A673 (cell line): ENCODE data around the gene ANGPTL2. TPM values are rescaled to one million over a fixed set of nuclear protein-coding genes. Genes with fewer than 3 reads are reported as not detected.

ENCODE experiments used
- BruUV-seq: library from RNA; stranded (reverse); fragments of 400-500 nt; replicated peaks from 2 replicates; lab custom pipeline; 2021; lab: Mats Ljungman, UMichigan
- CTCF ChIA-PET: fragments of 300-600 bp; sonication (Branson Sonifier 250); formaldehyde crosslinking; loops from one replicate; lab custom pipeline; 2022; ENCODE audit warnings: antibody characterized with exemption; lab: Charles Lee
- POLR2A ChIA-PET: fragments of 300-600 bp; sonication (Branson Sonifier 250); formaldehyde crosslinking; loops from one replicate; lab custom pipeline; 2022; ENCODE audit warnings: antibody characterized with exemption; ENCODE audit not compliant: low non-redundant PET; lab: Charles Lee
- DNase-seq: peaks from one replicate; pipeline ENCODE4 v3.0.0-alpha.2; 2015; ENCODE audit warnings: low spot score
- H3K27ac ChIP-seq: fragments of 200-600 bp; sonication (generic); 2 replicates; pipeline ENCODE4 v1.5.1; 2016; ENCODE audit warnings: mixed run types, low read depth, mild to moderate bottlenecking, mixed read lengths, antibody characterized with exemption, low read length; ENCODE audit not compliant: poor library complexity, severe bottlenecking
- H3K27me3 ChIP-seq: fragments of 200-600 bp; sonication (generic); replicated peaks from 2 replicates; pipeline ENCODE4 v1.6.1; 2017; ENCODE audit warnings: mixed run types, low read depth, mild to moderate bottlenecking, mixed read lengths, antibody characterized with exemption, low read length; ENCODE audit not compliant: insufficient read depth, poor library complexity
- H3K36me3 ChIP-seq: fragments of 200-600 bp; sonication (generic); 2 replicates; pipeline ENCODE4 v1.6.1; 2016; ENCODE audit warnings: mixed run types, mild to moderate bottlenecking, mixed read lengths, antibody characterized with exemption, low read length; ENCODE audit not compliant: insufficient read depth, poor library complexity, severe bottlenecking
- H3K4me1 ChIP-seq: fragments of 200-600 bp; sonication (generic); 2 replicates; pipeline ENCODE4 v1.6.1; 2017; ENCODE audit warnings: mixed run types, mild to moderate bottlenecking, mixed read lengths, antibody characterized with exemption, low read length; ENCODE audit not compliant: insufficient read depth, poor library complexity, severe bottlenecking
- H3K4me3 ChIP-seq: fragments of 200-600 bp; sonication (generic); 2 replicates; pipeline ENCODE4 v1.5.1; 2016; ENCODE audit warnings: low read depth, mixed run types, mild to moderate bottlenecking, mixed read lengths, low read length; ENCODE audit not compliant: poor library complexity, severe bottlenecking
- H3K9me3 ChIP-seq: fragments of 200-600 bp; sonication (generic); 2 replicates; pipeline ENCODE4 v1.6.1; 2016; ENCODE audit warnings: mixed run types, low read depth, mild to moderate bottlenecking, mixed read lengths, antibody characterized with exemption, low read length; ENCODE audit not compliant: poor library complexity, severe bottlenecking
- EZH2 ChIP-seq: fragments of 200-600 bp; sonication (generic); IDR thresholded peaks from 2 replicates; pipeline ENCODE4 v1.6.1; 2017; ENCODE audit warnings: borderline replicate concordance, low read depth, mild to moderate bottlenecking, mixed read lengths, antibody characterized with exemption, low read length; ENCODE audit not compliant: poor library complexity, severe bottlenecking
- intact Hi-C: fragments of 100-400 bp; cut with micrococcal nuclease; formaldehyde crosslinking; loops from one replicate; pipeline ENCODE4 v1.10.0; 2022; ENCODE audit not compliant: unreplicated experiment
- total RNA-seq: library from RNA; stranded (reverse); gene quantifications from 2 replicates; pipeline ENCODE4 v1.2.3, GENCODE V29; 2021
- TF ChIP-seq, protein P1 (sequence below): fragments of 300-800, 200-600 bp; sonication (generic); conservative IDR thresholded peaks from 2 replicates; pipeline ENCODE4 v1.5.1; 2017; ENCODE audit warnings: low read depth, mild to moderate bottlenecking, antibody characterized with exemption, low read length, moderate library complexity, mixed read lengths

The ANGPTL2 gene
- total RNA-seq, 1 experiment from 2014 or later: 2.5 TPM

DNA sequence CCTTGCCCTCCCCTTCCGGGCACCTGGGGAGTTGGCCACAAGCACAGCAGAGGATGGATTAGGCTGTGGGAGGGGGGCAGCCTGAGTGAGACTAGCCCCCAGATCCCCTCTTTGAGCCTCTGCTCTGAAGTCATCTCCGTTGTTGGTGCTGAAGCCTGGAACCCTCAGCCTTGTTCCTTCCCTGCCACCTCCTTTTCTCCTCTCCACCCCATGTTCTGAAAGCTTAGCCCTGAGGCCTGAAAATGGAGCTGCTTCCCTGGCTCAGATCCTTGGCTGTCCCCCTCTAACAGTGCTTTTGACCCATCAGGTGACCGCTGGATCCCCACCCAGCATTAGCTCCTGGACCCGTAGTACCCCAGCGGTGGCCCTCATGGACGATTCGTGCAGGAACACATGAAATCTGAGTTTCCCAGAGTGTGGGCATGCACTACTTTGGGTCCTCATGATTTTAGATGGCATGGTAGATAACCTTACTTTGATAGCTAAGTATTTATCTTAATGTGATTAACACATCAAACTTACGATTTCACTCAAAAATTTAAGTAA lies 21.6 kb upstream of the ANGPTL2 start:
- H3K27ac ChIP-seq: no peak overlapping the region
- no peaks in the 10 kb centered on the region for H3K27me3 ChIP-seq
- no peaks in the 10 kb centered on the region for H3K36me3 ChIP-seq
- no peak overlapping the region for H3K4me3 ChIP-seq
- no peak for DNase-seq
- intact Hi-C loops: no loop called here
- no peaks in the 10 kb centered on the region for H3K9me3 ChIP-seq
- CTCF ChIA-PET: no interaction called here
- TF ChIP-seq EZH2: no peak
- TF ChIP-seq, protein P1, sequence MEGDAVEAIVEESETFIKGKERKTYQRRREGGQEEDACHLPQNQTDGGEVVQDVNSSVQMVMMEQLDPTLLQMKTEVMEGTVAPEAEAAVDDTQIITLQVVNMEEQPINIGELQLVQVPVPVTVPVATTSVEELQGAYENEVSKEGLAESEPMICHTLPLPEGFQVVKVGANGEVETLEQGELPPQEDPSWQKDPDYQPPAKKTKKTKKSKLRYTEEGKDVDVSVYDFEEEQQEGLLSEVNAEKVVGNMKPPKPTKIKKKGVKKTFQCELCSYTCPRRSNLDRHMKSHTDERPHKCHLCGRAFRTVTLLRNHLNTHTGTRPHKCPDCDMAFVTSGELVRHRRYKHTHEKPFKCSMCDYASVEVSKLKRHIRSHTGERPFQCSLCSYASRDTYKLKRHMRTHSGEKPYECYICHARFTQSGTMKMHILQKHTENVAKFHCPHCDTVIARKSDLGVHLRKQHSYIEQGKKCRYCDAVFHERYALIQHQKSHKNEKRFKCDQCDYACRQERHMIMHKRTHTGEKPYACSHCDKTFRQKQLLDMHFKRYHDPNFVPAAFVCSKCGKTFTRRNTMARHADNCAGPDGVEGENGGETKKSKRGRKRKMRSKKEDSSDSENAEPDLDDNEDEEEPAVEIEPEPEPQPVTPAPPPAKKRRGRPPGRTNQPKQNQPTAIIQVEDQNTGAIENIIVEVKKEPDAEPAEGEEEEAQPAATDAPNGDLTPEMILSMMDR: no peak
- POLR2A ChIA-PET: interaction anchor here (0.6 kb wide), 1 partner anchor 103 kb away, joined by 7 read pairs; no protein-coding TSS in a partner anchor
- H3K4me1 ChIP-seq: no peaks in the 10 kb centered on the region
- BruUV-seq: no TSS peak

DNA sequence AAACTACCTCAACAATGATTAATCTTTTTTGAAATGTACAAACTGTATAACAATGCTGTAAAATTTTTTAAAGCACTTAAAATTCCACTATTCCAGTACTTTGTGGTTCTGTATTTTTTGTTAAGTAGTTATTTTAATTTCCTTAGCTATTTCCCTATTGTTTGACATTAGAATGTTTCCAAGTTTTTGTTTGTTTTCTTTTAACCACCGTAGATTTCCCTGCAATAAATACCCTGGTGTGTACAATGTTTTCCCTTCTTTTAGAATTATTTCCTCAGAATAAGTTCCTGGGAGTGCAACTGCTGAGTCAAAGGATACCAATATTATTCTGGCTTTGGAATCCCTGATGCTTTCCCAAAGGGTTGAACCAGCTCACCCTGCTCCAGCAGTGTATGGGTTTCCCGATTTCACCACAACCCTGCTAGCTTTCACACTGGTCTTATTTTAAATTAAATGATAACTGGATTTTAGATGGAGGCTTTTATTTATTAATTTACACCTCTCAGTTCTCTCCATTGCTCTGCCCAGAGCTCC lies 20.6 kb upstream of the ANGPTL2 start:
- H3K4me1 ChIP-seq: no peaks in the 10 kb centered on the region
- no TSS peak for BruUV-seq
- H3K9me3 ChIP-seq: no peaks in the 10 kb centered on the region
- no peaks in the 10 kb centered on the region for H3K36me3 ChIP-seq
- no peak for DNase-seq
- no peak overlapping the region for H3K4me3 ChIP-seq
- POLR2A ChIA-PET: interaction anchor here (0.6 kb wide), 1 partner anchor 102 kb away, joined by 7 read pairs; no protein-coding TSS in a partner anchor
- CTCF ChIA-PET: no interaction called here
- intact Hi-C loops: no loop called here
- TF ChIP-seq EZH2: no peak
- TF ChIP-seq, protein P1: no peak
- H3K27me3 ChIP-seq: no peaks in the 10 kb centered on the region
- no peak overlapping the region for H3K27ac ChIP-seq

DNA sequence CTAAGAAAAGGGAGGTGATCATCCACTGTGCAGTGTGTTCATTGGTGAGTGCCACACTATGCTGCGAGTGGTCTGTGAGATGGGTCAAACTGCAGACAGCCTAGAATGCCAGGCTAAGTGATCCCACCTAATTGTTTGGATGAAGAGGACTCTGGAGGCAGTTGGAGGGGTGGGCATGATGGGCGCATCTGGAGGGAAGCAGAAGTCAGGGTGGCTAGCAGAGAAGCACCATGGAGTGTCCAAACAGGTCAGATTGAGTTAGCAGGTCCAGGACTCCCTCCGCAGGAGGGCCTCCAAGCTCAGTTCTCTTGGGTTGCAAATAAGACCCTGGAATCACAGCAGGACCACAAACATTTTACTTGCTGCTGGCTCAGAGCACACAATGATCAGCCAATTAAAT lies 19.9 kb upstream of the ANGPTL2 start:
- TF ChIP-seq, protein P1: no peak
- TF ChIP-seq EZH2: no peak
- no peaks in the 10 kb centered on the region for H3K4me1 ChIP-seq
- intact Hi-C loops: no loop called here
- POLR2A ChIA-PET: no interaction called here
- CTCF ChIA-PET: no interaction called here
- H3K27ac ChIP-seq: no peak overlapping the region
- DNase-seq: no peak
- no peaks in the 10 kb centered on the region for H3K36me3 ChIP-seq
- no TSS peak for BruUV-seq
- no peak overlapping the region for H3K4me3 ChIP-seq
- H3K9me3 ChIP-seq: no peaks in the 10 kb centered on the region
- H3K27me3 ChIP-seq: no peaks in the 10 kb centered on the region
